PC-3 (cell line): ENCODE measurements around the gene ESPNL.

Experiments used
- CTCF ChIP-seq: fragments of 300-600 bp; sonication (generic); conservative IDR thresholded peaks from 2 replicates; pipeline ENCODE4 v1.5.1; 2017; ENCODE audit warnings: antibody characterized with exemption, low read depth, mild to moderate bottlenecking, low read length
- EZH2 ChIP-seq: fragments of 300-600 bp; sonication (generic); IDR thresholded peaks from one replicate; pipeline ENCODE4 v1.6.1; 2017; ENCODE audit warnings: antibody characterized with exemption, mild to moderate bottlenecking, low read length; ENCODE audit not compliant: unreplicated experiment

- no peak for TF ChIP-seq EZH2
- no peak for TF ChIP-seq CTCF
These were observed 62.8 kb downstream of the ESPNL start for GRCh38 chr2:238162846-238163441.
